SK-N-SH (cell line): ENCODE results near the gene RORB. TPM values are rescaled to one million over a fixed set of nuclear protein-coding genes. Genes with fewer than 3 reads are reported as not detected.
A peak's percentile ranks its signal among the peaks of the same experiment; 100 is the strongest.

Experiments
- CTCF ChIA-PET: fragments of 300-600, 350-600 bp; formaldehyde crosslinking; extraction: SDS; loops from one replicate; lab custom pipeline; 2021; lab: Yijun Ruan, JAX
- POLR2A ChIA-PET: fragments of 350-600 bp; sonication (Branson Sonifier 250); formaldehyde crosslinking; extraction: SDS; loops from one replicate; lab custom pipeline; 2020; ENCODE audit warnings: antibody characterized with exemption, inconsistent platforms; lab: Yijun Ruan, JAX
- DNase-seq: peaks from one replicate; pipeline ENCODE4 v3.0.0; 2012
- H2AFZ ChIP-seq: fragments of 200-600 bp; sonication (generic); 2 replicates; pipeline ENCODE4 v1.8.1; 2016; ENCODE audit warnings: antibody characterized with exemption, mild to moderate bottlenecking, low read depth
- H3F3A ChIP-seq: fragments of 200-600 bp; sonication (generic); replicated peaks from 2 replicates; pipeline ENCODE3; 2016; ENCODE audit warnings: antibody characterized with exemption, mild to moderate bottlenecking; ENCODE audit not compliant: insufficient read depth
- H3K27ac ChIP-seq, 2 experiments: fragments of 200-500 bp in 1 of 2; fragments of 200-600 bp in 1 of 2; sonication (Bioruptor generic) in 1 of 2; sonication (generic), shearing (Covaris generic) in 1 of 2; 2 replicates each; pipeline versions ENCODE4 v1.5.1 to v1.6.1; 2014 to 2016; ENCODE audit warnings: low read depth in 2 of 2, inconsistent platforms in 1 of 2, low read length in 1 of 2, mild to moderate bottlenecking in 1 of 2, mixed read lengths in 1 of 2
- H3K27me3 ChIP-seq: fragments of 200-600 bp; sonication (generic), shearing (Covaris generic); 2 replicates; pipeline ENCODE4 v1.6.1; 2016; ENCODE audit warnings: mixed run types; ENCODE audit not compliant: insufficient read depth
- H3K36me3 ChIP-seq, 2 experiments: fragments of 200-500 bp in 1 of 2; fragments of 200-600 bp in 1 of 2; sonication (Bioruptor generic) in 1 of 2; sonication (generic) in 1 of 2; replicated peaks in 1 of 2; 2 replicates each; pipeline versions ENCODE3 to v1.5.1; 2014 to 2016; ENCODE audit warnings: low read length in 1 of 2, mild to moderate bottlenecking in 1 of 2; ENCODE audit not compliant: insufficient read depth in 2 of 2, control insufficient read depth in 1 of 2
- H3K4me1 ChIP-seq, 2 experiments: fragments of 200-500 bp in 1 of 2; fragments of 200-600 bp in 1 of 2; sonication (Bioruptor generic) in 1 of 2; sonication (generic), shearing (Covaris generic) in 1 of 2; 2 replicates each; pipeline versions ENCODE4 v1.5.1 to v1.6.1; 2014 to 2016; ENCODE audit warnings: low read depth in 1 of 2, low read length in 1 of 2, mixed run types in 1 of 2; ENCODE audit not compliant: insufficient read depth in 2 of 2, control insufficient read depth in 1 of 2
- H3K4me2 ChIP-seq: fragments of 200-600 bp; sonication (generic), shearing (Covaris generic); 2 replicates; pipeline ENCODE4 v1.6.1; 2017; ENCODE audit warnings: mixed run types
- H3K4me3 ChIP-seq, 2 experiments: fragments of 200-500 bp in 1 of 2; fragments of 200-600 bp in 1 of 2; sonication (Bioruptor generic) in 1 of 2; sonication (generic), shearing (Covaris generic) in 1 of 2; 2 replicates each; pipeline versions ENCODE4 v1.5.1 to v1.8.1; 2014 to 2016; ENCODE audit warnings: low read depth in 2 of 2, inconsistent platforms in 1 of 2, low read length in 1 of 2, mild to moderate bottlenecking in 1 of 2, mixed read lengths in 1 of 2, moderate library complexity in 1 of 2
- H3K79me2 ChIP-seq: fragments of 200-600 bp; sonication (generic); 2 replicates; pipeline ENCODE4 v1.8.1; 2017; ENCODE audit warnings: mild to moderate bottlenecking; ENCODE audit not compliant: insufficient read depth
- H3K9ac ChIP-seq: fragments of 200-600 bp; sonication (generic); 2 replicates; pipeline ENCODE4 v1.6.1; 2017; ENCODE audit warnings: mixed run types
- H3K9me2 ChIP-seq: fragments of 200-600 bp; sonication (generic); 2 replicates; pipeline ENCODE4 v1.6.1; 2017; ENCODE audit warnings: mixed run types
- H3K9me3 ChIP-seq: fragments of 200-600 bp; sonication (generic); 2 replicates; pipeline ENCODE4 v1.6.1; 2017; ENCODE audit warnings: mixed run types, mild to moderate bottlenecking, moderate library complexity
- H4K20me1 ChIP-seq: fragments of 200-600 bp; sonication (generic); 2 replicates; pipeline ENCODE4 v1.6.1; 2017; ENCODE audit warnings: mild to moderate bottlenecking, mixed run types; ENCODE audit not compliant: insufficient read depth
- ELF1 ChIP-seq: IDR thresholded peaks from 2 replicates; pipeline ENCODE4 v1.4.0; 2012
- EP300 ChIP-seq, 2 experiments: IDR thresholded peaks; 2 replicates each; pipeline versions ENCODE4 v1.4.0 to v1.6.1; 2012; ENCODE audit warnings: borderline replicate concordance in 1 of 2, low read depth in 1 of 2, low read length in 1 of 2
- FOXJ3 ChIP-seq: sonication (generic); formaldehyde crosslinking; IDR thresholded peaks from 2 replicates; pipeline ENCODE4 v1.5.1; 2020; ENCODE audit warnings: mild to moderate bottlenecking, missing genetic modification reagents
- FOXM1 ChIP-seq: IDR thresholded peaks from 2 replicates; pipeline ENCODE4 v1.4.0; 2012; ENCODE audit warnings: low read depth, mild to moderate bottlenecking
- GABPA ChIP-seq: IDR thresholded peaks from 2 replicates; pipeline ENCODE4 v1.4.0; 2012; ENCODE audit warnings: low read depth, mild to moderate bottlenecking
- GATA2 ChIP-seq: sonication (generic); formaldehyde crosslinking; IDR thresholded peaks from 2 replicates; pipeline ENCODE4 v1.5.0; 2020; ENCODE audit warnings: mild to moderate bottlenecking, missing genetic modification reagents
- JUND ChIP-seq: IDR thresholded peaks from 2 replicates; pipeline ENCODE4 v1.4.0; 2012
- MEF2A ChIP-seq: IDR thresholded peaks from 2 replicates; pipeline ENCODE4 v1.4.0; 2012; ENCODE audit warnings: low read depth, borderline replicate concordance
- NFIC ChIP-seq: IDR thresholded peaks from 2 replicates; pipeline ENCODE4 v1.4.0; 2012; ENCODE audit warnings: borderline replicate concordance
- NRF1 ChIP-seq: IDR thresholded peaks from 2 replicates; pipeline ENCODE4 v1.6.1; 2012; ENCODE audit warnings: low read depth, mild to moderate bottlenecking, low read length
- POLR2AphosphoS5 ChIP-seq: IDR thresholded peaks from 2 replicates; pipeline ENCODE4 v1.6.1; 2012; ENCODE audit warnings: low read depth, low read length
- RAD21 ChIP-seq: IDR thresholded peaks from 2 replicates; pipeline ENCODE4 v1.6.1; 2012; ENCODE audit warnings: mild to moderate bottlenecking, low read length
- SMC3 ChIP-seq: IDR thresholded peaks from 2 replicates; pipeline ENCODE4 v1.6.1; 2012; ENCODE audit warnings: low read depth, low read length, improper control_type of control experiment
- YY1 ChIP-seq: IDR thresholded peaks from 2 replicates; pipeline ENCODE4 v1.4.0; 2012; ENCODE audit warnings: low read depth, mild to moderate bottlenecking
- WGBS: methylation state at CpG from one replicate; pipeline ENCODE4 v1.1.6; 2017; ENCODE audit warnings: low lambda C conversion rate; 5-methylcytosine and 5-hydroxymethylcytosine counted together
- polyA plus RNA-seq, 3 experiments: library from polyadenylated mRNA; depleted of rRNA; stranded (reverse); fragments of >200 nt; gene quantifications; 2 replicates each; pipeline ENCODE4 v1.2.3, GENCODE V29; 2012
- TF ChIP-seq, protein P1 (sequence below): IDR thresholded peaks from 2 replicates; pipeline ENCODE4 v1.4.0; 2012; ENCODE audit warnings: low read depth, borderline replicate concordance
- TF ChIP-seq, protein P2 (sequence below): IDR thresholded peaks from 2 replicates; pipeline ENCODE4 v1.4.0; 2012; ENCODE audit warnings: low read depth
- TF ChIP-seq, protein P3 (sequence below): fragments of 150-350 bp; IDR thresholded peaks from 2 replicates; pipeline ENCODE4 v1.6.1; 2017; ENCODE audit warnings: antibody characterized with exemption, low read length, low read depth, borderline replicate concordance

RORB gene
- polyA plus RNA-seq, 1 of the 3 experiments (the other 2 are of a cell fraction), result 0.13 TPM

DNA sequence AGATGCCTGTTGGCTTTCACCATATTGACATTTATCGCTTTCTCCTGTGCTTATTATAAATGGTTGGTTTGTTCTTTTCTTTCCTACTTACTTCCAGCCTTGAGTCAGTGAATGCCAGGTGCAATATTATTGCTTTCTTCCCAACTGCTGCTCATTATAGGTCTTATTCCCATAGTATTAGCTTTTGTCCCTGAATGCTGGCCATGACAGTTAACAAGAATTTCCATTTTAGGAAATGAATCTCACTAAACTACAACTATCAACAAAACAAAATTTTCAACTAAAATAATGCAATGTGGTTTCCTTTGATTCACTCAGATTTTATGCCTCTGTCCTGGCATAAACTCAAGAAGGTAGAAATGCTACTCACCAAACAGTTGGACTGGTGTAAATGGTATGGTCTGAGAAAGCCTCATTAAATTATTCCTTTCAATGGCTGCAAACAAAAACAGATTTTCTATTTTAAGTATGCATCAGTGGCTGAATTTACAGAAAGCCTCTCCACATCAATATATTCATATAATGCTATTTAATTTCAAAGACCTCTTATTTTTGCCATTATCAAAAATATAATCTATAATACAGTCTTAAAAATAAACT, 245.2 kb downstream of the RORB start:
- Histone ChIP-seq H2AFZ (no peak overlapping the region), H3K9me3 (no peaks in the 10 kb centered on the region)
- CTCF ChIA-PET, result interaction anchor here (0.7 to 3.9 kb wide), 11 partner anchors 10 to 1541 kb away, joined by 3 to 28 read pairs (median 5); partner anchors contain the start of gene NMRK1

More for the DNA sequence above, 245.2 kb downstream of the RORB start:
- Histone ChIP-seq H3K36me3 (no peaks in the 10 kb centered on the region), H3K4me1 (no peaks in the 10 kb centered on the region), H3K9ac (no peak overlapping the region), H3K27me3 (no peaks in the 10 kb centered on the region; the same call in 1 of the 2 replicates), H3K4me3 (peak overlapping the region in 1 of 2 experiments; percentile 44; a peak in 1 of 4 replicates), H3K9me2 (no peaks in the 10 kb centered on the region), H3K4me2 (no peak overlapping the region), H3K27ac (no peak overlapping the region), H4K20me1 (no peaks in the 10 kb centered on the region)
- DNase-seq, result no peak
- 58% methylated on average over 1 of the region's 1 CpG for WGBS
- TF ChIP-seq FOXM1 (no peak), JUND (no peak), RAD21 (no peak), ELF1 (no peak), SMC3 (no peak), NRF1 (no peak), EP300 (IDR thresholded peaks at IDR 0.05; ENCODE audit: borderline replicate concordance in 1 of 2, low read depth in 1 of 2, low read length in 1 of 2) (no peak), GABPA (no peak), YY1 (no peak), GATA2 (CRISPR knock-in tag) (no peak), MEF2A (no peak), POLR2AphosphoS5 (no peak), NFIC (no peak), FOXJ3 (CRISPR knock-in tag) (no peak)
- TF ChIP-seq, protein P1, sequence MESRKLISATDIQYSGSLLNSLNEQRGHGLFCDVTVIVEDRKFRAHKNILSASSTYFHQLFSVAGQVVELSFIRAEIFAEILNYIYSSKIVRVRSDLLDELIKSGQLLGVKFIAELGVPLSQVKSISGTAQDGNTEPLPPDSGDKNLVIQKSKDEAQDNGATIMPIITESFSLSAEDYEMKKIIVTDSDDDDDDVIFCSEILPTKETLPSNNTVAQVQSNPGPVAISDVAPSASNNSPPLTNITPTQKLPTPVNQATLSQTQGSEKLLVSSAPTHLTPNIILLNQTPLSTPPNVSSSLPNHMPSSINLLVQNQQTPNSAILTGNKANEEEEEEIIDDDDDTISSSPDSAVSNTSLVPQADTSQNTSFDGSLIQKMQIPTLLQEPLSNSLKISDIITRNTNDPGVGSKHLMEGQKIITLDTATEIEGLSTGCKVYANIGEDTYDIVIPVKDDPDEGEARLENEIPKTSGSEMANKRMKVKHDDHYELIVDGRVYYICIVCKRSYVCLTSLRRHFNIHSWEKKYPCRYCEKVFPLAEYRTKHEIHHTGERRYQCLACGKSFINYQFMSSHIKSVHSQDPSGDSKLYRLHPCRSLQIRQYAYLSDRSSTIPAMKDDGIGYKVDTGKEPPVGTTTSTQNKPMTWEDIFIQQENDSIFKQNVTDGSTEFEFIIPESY, result no peak
- TF ChIP-seq, protein P2, sequence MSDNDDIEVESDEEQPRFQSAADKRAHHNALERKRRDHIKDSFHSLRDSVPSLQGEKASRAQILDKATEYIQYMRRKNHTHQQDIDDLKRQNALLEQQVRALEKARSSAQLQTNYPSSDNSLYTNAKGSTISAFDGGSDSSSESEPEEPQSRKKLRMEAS, result no peak
- TF ChIP-seq, protein P3, sequence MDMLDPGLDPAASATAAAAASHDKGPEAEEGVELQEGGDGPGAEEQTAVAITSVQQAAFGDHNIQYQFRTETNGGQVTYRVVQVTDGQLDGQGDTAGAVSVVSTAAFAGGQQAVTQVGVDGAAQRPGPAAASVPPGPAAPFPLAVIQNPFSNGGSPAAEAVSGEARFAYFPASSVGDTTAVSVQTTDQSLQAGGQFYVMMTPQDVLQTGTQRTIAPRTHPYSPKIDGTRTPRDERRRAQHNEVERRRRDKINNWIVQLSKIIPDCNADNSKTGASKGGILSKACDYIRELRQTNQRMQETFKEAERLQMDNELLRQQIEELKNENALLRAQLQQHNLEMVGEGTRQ, result no peak
- TF ChIP-seq, all 33 proteins: peak for 0
- POLR2A ChIA-PET, result no interaction called here
- Histone ChIP-seq H3F3A (no peaks in the 10 kb centered on the region), H3K79me2 (no peaks in the 10 kb centered on the region)
